ENCODE results near the gene TTC1.
"Not testable (repeated sequence)": the region's sequence is repeated elsewhere in the genome, so short reads cannot be mapped to it uniquely, and the experiment has no call there.

The TTC1 gene

GRCh38 chr5:160040471-160040835 lies 31.5 kb downstream of the TTC1 start:
- DNase-seq (ENCODE audit: low spot score): no peak

DNA sequence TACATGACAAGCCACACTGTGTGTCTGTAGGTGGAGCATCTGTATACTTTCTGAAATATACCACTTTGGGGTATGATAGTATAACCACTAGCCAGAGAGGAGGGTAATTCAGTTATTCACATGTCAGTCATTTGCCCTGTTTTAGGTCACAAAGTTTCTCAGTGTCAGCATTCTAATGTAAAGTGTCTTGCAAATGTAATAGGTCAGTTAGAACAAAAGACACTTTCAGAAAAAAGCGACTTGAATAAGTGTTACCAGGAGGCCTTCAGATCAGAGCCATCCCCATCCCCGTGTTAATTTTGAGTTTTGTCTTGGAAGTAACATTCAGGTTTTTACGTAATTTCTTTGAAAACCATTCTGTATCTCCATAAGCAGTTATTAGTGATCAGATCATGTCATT lies 33.7 kb downstream of the TTC1 start:
- DNase-seq (ENCODE audit: low spot score): no peak

GRCh38 chr5:160044391-160044804 lies 35.5 kb downstream of the TTC1 start:
- DNase-seq (ENCODE audit: low spot score): no peak

- no peak for DNase-seq (ENCODE audit: low spot score)
Measured at GRCh38 chr5:160044967-160045366, 36.0 kb downstream of the TTC1 start.

DNA sequence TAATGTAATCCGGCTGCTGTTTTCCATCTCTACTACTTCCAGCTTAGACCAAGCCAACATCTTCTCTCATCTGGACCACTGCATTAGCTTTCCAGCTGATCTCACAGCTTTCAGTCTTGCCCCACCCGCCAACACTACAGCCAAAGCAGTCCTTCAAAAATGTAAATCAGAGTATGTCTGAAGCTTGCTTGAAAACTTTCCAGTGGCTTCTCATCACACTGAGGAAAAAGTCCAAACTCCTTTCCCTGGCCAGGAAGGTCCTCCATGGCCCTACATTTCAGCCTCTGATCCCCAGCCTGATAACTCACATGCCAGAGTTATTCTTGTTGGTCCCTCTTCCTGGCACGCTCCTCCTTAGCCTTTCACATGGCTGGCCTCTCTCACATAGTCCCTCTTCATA lies 38.5 kb downstream of the TTC1 start:
- DNase-seq (ENCODE audit: low spot score): no peak

DNA sequence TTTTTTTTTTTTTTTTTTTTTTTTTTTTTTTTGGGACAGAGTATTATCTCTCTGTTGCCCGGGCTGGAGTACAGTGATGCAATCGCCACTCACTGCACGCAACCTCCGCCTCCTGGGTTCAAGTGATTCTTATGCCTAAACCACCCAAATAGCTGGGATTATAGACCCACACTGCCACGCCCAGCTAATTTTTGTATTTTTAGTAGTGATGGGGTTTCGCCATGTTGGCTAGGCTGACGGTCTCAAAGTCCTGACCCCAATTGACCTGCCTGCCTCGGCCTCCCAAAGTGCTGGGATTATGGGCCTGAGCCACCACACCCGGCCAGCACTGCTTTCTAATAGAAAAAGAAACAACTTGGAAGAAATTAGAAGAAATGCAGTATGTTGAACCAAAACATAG lies 39.2 kb downstream of the TTC1 start:
- DNase-seq (ENCODE audit: low spot score): no peak

GRCh38 chr5:160049099-160049498 lies 40.2 kb downstream of the TTC1 start:
- DNase-seq (ENCODE audit: low spot score): no peak

DNA sequence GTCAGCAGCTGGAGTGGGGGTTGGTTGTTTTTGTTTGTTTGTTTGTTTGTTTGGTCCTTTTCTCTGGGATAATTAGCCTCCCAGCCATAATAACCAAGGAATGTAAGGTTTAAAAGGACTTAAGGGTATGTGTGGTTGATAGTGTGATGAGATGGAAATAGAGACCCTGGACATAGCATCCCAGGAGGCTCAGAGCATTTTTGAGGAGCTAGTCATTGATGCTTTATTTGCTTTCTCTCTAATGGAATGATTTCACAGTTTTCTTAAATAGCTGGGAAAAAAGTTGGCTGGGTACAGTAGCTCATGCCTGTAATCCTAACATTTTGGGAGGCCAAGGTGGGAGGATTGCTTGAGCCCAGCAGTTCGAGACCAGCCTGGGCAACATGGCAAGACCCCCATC lies 45.1 kb downstream of the TTC1 start:
- DNase-seq (ENCODE audit: low spot score): no peak

GRCh38 chr5:160054831-160055230 lies 45.9 kb downstream of the TTC1 start:
- DNase-seq (ENCODE audit: low spot score): no peak

GRCh38 chr5:160057256-160057655 lies 48.3 kb downstream of the TTC1 start:
- DNase-seq (ENCODE audit: low spot score): no peak

DNA sequence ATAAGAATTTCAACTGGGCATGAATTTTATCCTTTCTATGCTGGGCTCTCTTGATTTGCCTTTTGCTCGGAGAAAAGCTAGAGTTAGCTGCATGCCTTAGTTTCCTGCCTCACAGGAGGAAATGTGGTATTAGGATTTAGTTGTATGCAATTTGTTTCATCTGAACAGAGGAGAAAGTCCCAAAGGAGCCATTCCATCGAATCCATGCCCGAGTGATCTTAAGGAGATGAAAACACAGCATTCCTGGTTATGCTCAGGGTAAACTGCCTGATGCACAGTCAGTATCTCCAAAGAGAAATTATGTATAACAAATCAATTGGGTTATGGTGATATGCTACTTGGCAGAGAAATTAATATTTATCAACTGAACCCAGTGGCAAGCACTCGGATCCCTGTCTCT lies 51.1 kb downstream of the TTC1 start:
- DNase-seq (ENCODE audit: low spot score): no peak

DNA sequence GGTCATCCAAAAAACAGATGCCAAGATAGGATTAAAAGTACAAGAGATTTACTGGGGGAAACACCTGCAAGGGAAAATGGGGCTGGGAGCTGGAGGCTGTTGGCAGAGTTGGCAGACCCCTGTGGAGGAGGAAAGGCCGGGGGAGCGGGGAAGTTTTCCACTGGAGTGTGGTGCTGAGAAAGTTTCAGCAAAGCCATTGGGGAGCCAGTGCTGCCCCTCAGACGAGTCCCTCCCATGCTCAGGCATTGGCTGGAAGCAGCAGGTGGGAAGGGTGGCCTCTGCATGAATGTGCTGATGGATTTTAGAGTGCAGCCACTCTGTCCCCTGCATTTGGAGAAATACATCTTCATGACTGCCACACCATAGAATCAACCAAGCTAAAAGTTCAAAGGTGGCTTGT lies 52.8 kb downstream of the TTC1 start:
- no peak for DNase-seq (ENCODE audit: low spot score)

DNA sequence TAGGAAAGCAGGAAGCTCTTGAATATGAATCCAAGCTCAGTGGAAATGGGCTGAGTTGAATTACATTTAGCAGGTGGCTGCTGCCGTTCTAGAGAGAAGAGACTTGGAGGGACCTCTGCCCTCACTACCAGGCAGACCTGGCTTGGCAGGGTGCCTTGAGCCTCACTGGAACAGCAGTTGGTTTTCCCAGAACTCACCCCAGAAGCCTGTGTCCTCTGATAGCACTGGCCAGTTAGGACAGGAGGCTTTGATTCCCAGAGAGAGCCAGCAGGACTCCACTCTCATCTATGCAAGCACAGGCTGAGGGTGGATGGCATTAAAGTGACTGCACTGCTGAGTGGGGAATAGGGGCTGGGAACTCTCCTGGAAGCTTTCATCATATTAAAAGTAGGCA lies 55.5 kb downstream of the TTC1 start:
- no peak for DNase-seq (ENCODE audit: low spot score)

DNA sequence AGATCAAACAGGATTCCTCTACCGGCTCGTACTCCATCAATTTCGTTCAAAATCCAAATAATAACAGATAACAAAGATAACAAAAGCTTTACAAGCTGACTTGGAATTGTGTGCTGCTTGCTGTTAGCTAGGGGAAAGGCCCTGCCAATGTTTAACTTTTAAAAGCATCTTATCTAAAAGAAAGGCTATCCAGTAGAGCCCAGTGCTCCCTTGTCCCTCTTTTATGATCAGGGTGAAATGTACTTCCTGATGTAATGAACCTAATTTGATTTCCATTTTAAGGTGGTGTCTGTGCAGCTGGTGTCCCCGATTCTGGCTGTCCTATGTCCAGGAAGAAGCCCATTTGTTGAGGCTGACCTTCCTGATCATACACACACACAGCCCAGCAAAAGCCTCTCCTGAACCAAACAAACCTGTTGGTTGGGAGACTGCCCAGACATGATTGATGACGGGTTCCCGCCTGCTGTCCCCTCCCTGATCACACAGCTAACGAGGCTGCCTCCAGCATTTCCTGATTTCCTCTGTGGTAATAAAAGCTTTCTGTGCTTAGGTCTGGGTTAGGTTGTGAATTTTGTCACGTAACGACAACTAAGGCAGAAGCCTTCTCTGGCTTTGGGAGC lies 56.2 kb downstream of the TTC1 start:
- DNase-seq (ENCODE audit: low spot score): no peak

GRCh38 chr5:160069120-160069519 lies 60.2 kb downstream of the TTC1 start:
- DNase-seq (ENCODE audit: low spot score): not testable (repeated sequence)

- peak; percentile 31 for DNase-seq (ENCODE audit: low spot score)
Measured at GRCh38 chr5:160071516-160071915, 62.6 kb downstream of the TTC1 start.

DNA sequence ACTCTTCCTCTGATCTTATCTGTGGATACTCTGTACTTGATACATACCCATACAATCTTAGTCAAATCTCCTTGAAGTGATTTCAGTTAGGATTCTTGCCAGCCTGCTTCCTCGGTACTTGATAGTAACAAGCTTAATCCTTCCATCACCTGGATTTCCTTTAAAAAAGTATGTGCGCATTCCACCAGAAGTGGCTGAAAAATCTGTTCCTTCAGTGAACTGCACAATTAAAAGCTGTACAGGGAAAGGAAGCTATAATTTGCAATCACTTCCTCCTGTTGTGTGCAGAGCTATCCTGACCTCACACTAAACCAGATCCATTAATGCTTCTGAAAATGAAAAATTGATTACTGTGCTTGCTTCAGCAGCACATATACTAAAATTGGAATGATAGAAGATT lies 63.0 kb downstream of the TTC1 start:
- DNase-seq (ENCODE audit: low spot score): no peak

GRCh38 chr5:160075073-160075472 lies 66.1 kb downstream of the TTC1 start:
- no peak for DNase-seq (ENCODE audit: low spot score)

GRCh38 chr5:160076997-160077396 lies 68.1 kb downstream of the TTC1 start:
- DNase-seq (ENCODE audit: low spot score): no peak

DNA sequence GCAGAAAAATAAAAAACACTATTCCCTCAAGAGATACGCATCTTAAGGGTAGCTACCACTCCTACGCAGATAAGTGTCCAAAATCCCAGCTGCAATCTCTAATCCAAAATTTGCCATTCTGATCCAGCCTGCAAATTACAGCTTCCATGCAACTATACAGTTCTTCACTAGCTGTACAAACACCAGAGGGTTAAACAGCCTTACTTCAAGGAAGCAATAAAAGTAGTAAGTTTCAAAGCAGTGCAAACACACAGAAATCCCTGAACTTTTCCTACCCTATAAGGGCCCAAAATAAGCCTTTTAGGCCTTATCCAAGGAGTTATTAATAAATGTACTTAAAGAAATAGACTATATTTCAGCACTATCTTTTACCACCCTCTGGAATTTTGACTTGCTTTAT lies 70.8 kb downstream of the TTC1 start:
- DNase-seq (ENCODE audit: low spot score): no peak

- DNase-seq (ENCODE audit: low spot score): no peak
Measured at GRCh38 chr5:160081495-160081894, 72.6 kb downstream of the TTC1 start.

DNA sequence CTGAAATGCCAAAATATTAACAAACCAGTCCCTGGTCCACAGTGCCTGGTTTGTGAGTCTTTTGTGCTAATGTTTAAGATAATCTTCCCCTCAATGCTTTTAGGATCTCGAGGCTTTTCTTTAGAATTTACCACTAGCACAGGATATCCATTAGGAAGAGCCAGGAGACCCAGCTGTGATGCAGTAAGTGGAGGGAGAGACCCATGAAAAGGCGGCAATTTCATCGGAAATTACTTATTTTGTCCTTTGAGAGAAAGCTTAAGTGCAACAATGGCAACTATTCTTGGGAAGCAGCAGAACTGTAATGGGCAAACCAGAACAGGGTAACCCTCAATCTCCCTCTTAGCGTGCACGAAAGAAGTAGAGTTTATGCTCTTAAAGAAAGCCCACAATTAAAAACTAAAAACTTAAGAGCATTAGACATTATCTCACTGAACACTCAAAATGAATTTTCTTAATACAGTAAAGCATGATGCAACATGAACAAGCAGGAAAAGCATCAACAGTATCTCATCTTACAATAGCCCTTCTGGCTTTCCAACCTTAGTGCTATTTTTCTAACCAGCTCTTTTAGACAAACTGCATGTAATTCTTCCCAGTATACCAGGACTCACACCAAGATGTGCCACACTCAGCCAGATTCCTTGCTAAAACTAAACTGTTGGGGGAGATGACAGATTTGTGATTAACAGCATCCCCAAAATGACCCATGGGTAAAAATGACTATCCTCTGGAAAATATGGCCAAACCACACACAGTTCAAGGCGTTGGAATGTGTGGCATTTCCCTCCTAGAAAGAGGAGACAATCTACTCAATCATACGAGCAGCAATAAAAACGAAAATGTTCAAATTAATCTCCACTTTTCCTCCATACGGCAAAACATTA lies 73.9 kb downstream of the TTC1 start:
- no peak for DNase-seq (ENCODE audit: low spot score)

DNA sequence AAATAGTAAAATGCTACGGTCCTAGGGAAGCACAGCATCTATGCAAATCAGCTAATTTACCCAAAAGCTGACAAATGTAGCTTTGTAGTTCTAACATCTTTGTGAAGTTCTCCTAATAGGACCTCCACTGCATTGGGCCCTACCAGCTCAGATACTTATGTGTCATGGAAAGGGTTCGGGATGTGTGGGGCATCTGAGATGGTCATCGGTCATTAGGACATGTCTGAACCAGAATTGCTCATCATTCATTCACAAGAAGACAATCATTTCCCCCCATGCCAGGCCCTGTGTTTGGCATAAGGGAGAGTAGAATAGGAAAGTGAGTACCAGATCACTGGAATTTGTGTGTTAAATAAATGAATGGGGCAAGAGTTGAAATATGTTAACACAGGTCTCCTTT lies 74.6 kb downstream of the TTC1 start:
- DNase-seq (ENCODE audit: low spot score): no peak

DNA sequence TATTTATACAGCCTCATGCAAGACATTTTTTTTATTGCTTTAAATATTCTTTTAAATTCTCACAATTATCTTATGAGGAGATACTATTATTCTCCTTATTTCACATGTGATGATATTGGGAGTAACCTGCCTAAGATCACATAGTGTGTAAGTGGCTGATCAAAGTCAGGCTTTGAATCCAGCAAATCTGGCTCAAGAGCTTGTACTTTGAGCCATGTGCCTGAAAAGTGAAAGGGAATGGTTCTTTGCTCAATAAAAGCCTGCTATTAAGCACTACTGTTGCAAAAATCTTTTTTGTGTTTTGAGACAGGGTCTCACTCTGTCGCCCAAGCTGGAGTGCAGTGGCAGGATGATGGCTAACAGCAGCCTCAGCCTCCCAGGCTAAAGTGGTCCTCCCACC lies 75.2 kb downstream of the TTC1 start:
- DNase-seq (ENCODE audit: low spot score): no peak

Measured in pons (tissue), 1 donor.